CD1c-positive myeloid dendritic cell (primary cell): ENCODE measurements around the gene BRSK2.
"Not testable (repeated sequence)": the region's sequence is repeated elsewhere in the genome, so short reads cannot be mapped to it uniquely, and the experiment has no call there.

Experiments used
- DNase-seq: peaks from one replicate; pipeline ENCODE4 v3.0.0-alpha.2; 2016; ENCODE audit errors: extremely low spot score

Gene BRSK2

DNA sequence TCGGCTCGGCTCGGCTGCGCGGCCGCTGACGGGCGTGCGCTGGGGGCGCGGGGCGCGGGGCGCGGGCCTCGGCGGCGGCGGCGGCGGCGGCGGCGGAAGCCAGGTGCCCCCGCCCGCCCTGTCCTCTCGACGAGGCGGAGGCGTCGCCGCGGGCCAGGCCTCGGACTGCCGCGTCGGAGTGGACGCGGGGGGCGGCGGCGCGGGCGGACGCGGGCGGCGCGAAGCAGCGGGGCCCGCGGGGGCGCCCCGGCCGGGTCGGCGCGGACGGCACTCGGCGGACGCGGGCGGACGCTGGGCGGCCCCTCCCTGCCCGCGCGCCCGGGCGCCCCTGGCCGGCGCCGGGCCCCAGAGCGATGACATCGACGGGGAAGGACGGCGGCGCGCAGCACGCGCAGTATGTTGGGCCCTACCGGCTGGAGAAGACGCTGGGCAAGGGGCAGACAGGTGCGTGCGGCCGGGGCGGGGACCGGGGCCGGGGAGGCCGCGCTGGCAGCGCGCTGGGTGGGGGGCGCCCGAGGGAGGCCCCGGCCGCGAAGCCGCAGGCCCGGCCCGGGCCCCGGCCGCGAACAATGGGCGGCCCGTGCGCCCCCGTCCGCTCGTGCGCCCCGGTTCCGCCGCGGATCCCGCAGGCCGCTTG, at the start of gene BRSK2:
TSS of gene BRSK2 (plus strand) at position 3 of the 637 bp plus-strand sequence. CDS start at position 354, 351 bp downstream.
- peak; percentile 27 for DNase-seq

DNA sequence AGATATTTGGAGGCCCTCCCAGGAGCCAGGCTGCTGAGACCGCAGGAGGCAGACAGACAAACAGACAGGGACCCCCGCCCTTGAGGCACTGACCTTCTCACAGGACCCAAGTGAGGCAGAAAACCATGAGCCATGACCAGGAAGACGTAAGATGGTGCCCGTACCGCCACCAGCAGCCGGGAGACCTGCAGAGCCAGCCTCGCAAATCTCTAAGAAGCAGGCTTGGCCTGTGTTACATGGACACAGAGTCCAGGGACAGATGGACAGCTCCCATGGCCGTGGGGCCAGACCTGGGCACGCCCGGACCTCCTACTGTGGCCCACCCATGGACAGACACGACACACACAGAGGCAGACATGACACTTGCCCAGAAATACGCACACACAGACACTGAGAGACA, 49.6 kb upstream of the BRSK2 start:
- no peak for DNase-seq

DNA sequence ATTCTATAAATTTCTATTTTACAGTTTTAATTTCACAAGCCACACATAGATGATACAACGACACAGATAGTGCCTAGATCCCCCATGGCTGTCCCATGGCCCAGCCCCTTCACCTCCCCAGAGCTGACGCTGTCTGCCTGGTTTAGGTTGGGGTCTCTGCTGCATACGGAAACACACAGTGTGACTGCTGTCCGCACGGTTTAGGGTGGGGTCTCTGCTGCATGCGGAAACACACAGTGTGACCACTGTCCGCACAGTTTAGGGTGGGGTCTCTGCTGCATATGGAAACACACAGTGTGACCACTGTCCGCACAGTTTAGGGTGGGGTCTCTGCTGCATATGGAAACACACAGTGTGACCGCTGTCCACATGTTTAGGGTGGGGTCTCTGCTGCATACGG, 48.5 kb upstream of the BRSK2 start:
- DNase-seq: not testable (repeated sequence)

DNA sequence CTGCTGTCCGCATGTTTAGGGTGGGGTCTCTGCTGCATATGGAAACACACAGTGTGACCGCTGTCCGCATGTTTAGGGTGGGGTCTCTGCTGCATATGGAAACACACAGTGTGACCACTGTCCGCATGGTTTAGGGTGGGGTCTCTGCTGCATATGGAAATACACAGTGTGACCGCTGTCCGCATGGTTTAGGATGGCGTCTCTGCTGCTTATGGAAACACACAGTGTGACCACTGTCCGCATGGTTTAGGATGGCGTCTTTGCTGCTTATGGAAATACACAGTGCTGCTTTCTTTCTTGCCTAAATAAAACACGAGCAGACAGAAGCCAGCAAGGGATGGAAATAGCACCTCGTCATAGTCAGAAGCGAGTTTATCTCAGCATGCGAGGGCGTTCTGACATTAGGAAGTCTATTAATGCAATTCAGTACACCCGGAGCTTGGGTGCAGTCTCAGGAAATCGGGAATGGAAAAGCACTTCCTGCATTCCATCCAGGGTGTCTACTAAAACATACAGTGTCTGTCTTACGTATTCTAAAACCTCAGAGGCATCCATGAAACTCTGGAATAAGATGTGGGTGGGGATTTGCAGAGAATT, 47.7 kb upstream of the BRSK2 start:
- DNase-seq: peak; percentile 40

DNA sequence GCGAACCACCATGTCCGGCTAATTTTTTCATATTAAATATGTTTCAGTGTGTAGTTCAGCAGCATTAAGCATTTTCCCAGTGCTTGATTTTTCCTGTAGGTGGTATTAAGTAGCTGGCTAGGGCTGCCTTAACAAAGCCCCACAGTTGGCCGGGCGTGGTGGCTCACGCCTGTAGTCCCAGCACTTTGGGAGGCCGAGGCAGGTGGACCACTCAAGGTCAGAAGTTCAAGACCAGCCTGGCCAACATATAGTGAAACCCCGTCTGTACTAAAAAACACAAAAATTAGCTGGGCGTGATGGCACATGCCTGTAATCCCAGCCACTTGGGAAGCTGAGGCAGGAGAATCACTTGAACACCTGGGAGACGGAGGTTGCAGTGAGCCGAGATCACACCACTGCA, 46.8 kb upstream of the BRSK2 start:
- DNase-seq: no peak

DNA sequence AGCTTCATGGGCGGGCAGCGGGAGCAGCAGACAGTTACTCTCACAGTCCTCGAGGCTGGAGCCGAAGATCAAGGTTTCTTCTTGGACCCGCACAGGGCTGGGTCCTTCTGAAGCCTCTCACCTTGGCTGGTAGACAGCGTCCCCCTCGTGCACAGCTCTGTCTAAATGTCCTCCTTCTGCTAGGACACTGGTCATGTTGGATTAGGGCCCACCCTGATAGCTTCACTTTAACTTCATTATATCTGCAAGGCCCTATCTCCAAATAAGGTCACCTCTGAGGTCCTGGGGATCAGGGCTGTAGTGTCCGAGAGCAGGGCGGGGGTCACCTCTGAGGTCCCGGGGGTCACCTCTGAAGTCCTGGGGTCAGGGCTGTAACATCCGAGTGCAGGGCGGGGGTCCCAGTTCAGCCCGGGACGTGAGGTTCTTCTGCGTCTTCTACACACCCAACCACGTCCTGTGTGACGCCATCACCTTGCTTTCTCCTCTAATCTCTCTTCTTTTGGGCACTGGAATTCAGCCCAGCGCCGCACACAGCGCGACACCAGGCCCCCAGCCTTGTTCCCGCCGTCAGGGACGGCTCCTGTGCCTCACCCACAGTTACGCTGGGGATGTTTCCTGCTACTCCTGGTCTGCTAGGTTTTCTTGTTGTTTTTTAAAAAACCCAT, 46.2 kb upstream of the BRSK2 start:
- no peak for DNase-seq

GRCh38 chr11:1344056-1344635, 45.6 kb upstream of the BRSK2 start:
- no peak for DNase-seq

GRCh38 chr11:1345737-1346513, 43.8 kb upstream of the BRSK2 start:
- DNase-seq: no peak

DNA sequence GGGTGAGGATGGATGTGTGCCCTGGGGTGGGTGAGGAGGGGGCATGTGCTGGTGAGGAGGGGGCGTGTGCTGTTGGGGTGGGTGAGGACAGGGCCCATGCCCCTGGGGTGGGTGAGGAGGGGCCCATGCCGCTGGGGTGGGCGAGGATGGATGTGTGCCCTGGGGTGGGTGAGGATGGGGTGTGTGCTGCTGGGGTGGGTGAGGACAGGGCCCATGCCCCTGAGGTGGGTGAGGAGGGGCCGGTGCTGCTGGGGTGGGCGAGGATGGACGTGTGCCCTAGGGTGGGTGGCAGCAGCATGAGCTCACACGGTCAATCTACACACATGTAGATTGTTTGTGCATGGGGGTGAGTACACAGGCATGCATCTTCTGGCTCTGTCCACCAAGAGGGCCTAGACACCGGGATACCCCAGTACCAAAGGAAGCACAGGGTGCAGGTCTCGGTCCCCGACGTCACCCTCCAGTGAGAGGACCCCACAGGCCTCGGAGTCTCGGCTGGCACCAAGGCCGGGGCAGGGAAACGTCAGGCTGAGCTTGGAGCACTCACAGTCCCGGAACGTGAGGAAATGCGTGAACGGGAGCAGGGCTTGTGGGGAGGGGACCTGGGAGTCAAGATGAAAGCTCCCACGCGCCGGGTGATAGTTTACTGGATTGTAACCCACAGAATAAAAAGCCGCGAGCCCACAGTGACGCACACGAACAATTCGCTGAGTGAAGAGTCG, 42.9 kb upstream of the BRSK2 start:
- no peak for DNase-seq

DNA sequence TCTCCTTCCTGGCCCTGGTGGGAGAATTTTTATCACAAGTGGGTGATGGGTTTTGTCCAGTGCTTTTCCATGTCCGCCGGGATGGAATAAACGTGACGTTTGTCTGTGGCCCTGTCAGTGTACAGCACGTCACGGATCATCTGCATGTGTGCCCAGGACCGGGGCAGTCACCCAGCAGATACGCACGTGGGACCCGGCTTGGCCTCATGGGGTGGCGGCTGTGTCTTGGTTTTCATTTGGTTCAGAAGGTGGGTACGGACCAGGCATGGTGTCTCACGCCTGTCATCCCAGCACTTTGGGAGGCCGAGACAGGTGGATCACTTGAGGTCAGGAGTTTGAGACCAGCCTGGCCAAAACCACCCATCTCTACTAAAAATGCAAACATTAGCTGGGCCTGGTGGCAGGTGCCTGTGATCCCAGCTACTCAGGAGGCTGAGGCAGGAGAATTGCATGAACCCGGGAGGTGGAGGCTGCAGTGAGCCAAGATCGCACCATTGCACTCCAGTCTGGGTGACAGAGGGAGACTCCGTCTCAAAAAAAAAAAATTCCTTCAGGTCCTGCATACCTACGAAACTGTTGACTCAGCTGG, 42.2 kb upstream of the BRSK2 start:
- DNase-seq: not testable (repeated sequence)

- DNase-seq: no peak
Observed at GRCh38 chr11:1348146-1348795, 41.5 kb upstream of the BRSK2 start.

- no peak for DNase-seq
Observed at GRCh38 chr11:1348796-1349326, 40.9 kb upstream of the BRSK2 start.

DNA sequence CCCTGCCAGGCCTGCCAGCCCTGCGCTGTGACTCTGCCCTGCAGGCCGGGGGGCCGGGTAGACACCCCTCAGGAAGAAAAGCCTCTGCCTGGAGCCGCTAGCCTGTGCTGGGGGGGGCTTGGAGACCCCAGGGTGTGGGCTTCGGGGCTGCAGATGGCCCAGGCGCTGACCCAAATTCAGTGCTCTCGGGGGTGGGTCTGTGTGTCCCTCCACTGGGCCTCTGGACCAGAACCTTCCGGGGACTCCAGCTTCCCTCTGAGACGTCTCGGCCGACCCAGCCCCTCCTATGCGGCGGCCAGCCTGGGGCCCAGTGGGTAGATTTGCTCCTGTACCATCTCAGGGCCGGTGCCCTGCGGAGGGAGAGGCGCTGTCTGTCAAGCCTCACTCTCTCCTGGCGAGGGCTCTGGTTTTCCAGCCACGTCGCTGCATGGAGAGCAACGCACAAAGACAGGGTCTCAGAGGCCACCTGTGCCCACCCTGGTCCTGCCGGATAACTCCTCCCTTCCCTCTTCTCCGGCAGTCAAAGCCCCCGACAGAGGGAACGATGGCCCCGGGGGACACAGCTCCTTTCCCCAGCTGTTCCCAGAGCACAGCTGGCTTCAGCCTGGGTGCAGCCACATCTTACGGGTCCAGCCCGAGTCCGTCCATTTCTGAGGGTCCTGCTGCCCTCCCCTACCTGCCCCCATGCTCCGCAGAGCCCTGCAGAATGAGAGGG, 40.2 kb upstream of the BRSK2 start:
- DNase-seq: no peak

GRCh38 chr11:1350086-1350725, 39.5 kb upstream of the BRSK2 start:
- no peak for DNase-seq

DNA sequence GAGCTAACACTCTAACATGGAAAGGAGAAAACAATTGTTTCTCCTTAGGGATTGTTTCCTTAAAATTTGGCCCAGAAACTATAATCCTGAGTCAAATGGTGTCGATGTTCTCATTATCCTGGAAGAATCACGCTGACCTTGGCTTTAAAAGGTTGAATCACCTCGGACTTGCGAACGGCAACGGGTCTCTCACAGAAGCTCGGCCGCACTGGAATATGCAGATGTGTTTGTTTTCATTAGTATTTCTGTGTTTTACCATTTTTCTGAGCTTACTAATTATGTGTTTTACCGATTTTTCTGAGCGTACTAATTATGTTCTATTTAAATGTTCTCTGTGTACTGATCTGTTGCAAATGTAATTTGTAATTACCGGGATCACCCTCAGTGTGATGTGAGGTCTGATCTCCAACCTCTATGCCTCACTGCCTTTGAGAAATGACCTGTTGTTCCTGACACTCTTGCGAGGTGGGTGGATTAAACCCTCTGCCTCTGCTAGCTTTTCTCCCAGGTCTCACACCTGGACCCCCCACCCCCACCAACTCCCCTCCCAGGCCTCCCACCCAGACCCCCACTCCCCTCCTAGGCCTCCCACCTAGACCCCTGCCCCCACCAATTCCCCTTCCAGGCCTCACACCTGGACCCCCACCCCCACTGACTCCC, 38.3 kb upstream of the BRSK2 start:
- DNase-seq: no peak

GRCh38 chr11:1352696-1353382, 36.9 kb upstream of the BRSK2 start:
- DNase-seq: no peak

DNA sequence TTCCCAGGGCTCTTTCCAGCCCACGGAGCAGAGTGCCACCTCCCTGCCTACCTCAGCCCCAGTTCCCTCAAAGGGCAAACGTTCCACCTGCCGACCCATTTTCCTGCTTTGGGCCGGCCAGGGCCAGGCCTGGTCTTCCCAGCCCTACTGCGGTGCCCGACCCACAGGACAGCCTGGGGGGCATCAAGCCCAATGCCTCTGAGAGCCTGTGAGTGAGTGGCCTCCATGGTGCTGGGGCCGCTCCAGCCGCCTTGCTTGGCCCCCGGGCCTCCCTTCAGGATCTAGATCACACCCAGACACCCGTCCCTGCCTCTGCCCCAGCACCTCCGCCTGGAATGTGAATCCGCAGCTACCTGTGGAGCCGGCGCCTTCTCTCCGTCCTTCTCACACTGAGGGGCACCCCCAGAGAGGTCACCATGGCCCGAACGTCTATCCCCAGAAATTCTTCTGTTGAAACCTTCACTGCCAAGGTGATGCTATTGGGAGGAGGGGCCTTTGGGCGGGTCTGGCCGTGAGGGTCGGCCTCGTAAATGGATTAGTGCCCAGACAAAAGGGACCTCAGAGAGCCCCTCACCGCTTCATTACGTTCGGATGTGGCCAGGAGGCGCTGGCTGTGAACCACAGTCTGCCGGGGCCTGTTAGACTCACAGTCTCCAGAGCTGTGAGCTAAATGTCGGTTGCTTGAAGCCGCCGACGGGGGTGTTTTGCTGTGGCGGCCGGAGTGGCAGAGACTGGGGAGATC, 36.2 kb upstream of the BRSK2 start:
- no peak for DNase-seq
